Measurements from ENCODE around the gene VAMP3.

Gene VAMP3, protein sequence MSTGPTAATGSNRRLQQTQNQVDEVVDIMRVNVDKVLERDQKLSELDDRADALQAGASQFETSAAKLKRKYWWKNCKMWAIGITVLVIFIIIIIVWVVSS

DNA sequence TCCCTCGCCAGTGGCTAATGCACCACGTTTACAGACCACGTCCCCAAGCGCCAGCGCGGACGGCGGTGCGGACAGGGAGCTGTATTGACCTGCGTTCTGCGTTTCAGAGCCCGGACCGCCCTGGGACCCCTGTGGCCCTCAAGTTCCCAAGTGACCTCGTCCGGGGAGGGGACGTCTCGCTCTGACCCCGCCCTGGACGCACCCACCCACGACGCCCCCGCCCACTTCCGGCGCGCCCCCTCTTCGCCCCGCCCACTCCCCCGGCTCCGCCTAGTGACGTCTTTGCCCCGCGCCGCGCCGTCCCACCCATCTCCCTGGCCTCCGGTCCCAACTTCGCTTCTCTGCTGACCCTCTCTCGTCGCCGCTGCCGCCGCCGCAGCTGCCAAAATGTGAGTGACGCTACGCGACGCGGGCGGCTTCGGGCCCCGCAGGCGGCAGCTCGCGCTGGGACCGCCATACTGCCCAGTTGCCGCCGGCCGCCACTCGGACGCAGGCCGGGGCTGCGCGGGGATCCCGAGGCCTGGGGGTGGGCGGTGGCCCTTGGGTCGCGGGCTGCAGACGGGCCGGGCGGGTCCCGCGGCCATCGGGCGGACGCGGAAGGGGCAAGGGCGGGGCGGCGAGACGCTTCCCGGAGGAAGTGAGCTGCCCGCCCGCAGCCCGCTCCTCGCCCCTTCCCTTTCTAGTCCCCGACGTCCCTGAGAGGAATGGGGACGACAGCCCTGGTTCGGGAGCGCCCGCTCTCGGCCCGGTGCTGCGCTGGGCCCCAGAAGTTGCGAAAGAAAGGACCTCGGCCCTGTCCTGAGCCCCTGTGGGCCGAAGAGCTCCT lies at the start of gene VAMP3:
Gene VAMP3 (plus strand): TSS at position 300 of the 826 bp plus-strand sequence. CDS start 88 bp downstream, at position 388.
- FAIRE-seq, result no peak

DNA sequence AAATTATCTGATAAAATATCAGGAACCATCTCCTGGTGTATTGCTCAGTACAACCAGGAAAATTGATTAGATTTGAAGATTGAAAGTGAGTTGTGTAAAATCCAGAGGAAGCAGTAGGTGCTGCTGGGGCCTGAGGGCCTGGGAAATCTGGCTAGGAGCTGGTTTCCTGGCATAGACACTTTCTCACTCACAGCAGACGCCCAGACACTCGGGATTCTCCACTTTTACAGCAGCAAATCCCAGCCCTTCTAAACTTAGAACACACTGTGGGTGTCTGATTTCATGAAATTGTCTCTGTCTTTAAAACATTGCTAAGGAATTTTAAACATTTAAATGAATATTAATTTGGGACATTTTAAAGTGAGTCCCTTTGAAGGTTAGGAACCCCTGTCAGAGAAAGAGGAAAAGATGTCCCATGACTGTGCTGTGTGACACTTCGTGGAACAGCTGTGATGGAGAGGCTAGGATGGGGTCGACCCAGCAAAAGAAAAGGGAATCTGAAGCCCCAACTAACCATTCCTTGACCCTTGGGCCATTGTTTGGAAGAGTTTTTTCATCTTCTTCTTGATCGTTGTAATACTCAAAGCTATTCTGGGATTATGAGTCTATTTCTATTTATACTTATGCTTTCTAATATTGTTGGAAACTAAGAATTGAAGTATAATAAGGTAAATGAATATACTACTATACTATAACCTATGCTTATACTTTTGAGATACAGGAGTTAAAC lies 49.0 kb upstream of the VAMP3 start:
- no peak for FAIRE-seq

DNA sequence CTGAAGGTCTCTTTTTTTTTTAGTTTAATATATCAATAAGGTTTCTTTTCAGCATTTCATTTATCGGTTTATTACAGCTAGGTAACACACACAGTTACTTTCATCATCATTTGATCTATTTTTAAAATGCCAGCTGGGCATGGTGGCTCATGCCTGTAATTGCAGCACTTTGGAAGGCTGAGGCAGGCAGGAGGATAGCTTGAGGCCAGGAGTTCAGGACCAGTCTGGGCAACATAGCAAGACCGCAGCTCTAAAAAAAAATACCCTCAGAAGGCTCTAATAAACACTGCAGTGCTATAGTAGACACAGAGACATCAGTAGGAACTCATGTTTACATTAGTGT lies 48.5 kb upstream of the VAMP3 start:
- FAIRE-seq, result no peak

DNA sequence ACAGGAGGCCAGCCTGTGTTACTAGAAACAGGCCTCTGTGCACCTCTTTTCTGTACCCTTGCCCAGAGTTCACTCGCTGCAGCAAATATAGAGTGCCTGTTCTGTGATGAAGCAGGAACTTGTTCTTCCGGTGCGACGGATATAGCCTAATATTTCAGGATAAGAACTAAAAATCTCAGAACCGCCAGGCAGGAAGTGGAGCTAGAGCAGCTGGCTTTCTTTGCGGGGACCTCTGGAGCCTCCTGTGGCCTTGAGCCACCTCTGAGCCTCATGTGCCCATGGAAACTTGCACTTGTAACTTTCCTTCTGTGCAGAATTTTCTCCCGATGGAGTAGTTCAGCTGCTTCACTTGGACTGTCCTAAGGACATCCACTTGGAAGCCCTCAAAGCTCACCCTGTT lies 44.5 kb upstream of the VAMP3 start:
- no peak for FAIRE-seq

DNA sequence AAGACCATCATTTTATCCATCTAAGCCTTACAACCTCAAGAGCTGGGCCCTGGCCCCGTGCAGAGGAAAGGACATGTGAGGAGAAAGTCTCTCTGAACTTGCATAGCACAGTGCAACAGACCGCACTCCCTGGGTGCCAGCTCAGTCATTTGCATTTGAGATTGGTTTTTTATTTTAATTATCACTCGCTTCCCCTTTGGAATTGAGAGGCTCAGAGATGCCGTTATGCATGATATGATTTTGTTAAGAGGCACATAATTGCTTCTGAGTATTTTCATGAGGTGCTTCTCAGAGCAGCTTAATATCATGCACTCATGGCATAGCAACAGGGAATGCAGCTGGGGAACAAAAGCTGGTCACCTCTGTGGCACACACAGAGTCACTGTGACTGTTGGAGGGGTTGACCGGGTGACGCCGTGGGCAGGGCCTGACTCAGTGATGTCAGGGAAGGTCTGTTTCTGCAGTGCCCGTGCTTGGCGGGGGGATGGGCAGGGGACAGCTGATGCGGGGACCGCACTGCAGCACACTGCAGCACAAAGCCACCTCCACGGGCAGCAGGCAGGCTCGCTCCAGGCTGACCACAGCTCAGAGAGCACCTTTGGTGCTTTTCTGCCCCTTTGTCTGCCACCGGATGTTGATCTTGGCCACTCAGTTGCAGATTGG lies 43.2 kb upstream of the VAMP3 start:
- no peak for FAIRE-seq

DNA sequence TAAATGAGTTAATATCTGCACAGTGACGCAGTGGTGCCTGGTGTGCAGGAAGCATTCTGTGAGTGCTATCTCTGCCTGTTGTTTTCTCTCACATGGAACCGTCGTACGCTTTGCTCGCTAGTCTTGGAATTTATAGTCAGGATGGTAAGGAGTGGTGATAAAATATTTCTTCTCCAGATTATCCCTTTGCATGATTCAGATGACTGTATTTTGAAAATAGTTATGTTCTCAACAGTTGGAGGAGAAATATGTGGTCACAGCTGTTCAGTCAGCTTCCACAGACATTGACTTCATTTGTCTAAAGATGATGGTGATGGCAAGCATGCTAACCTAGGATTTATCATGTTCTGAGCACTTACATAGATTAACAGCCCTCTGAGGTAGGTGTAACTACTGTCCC lies 41.3 kb upstream of the VAMP3 start:
- FAIRE-seq, result no peak

DNA sequence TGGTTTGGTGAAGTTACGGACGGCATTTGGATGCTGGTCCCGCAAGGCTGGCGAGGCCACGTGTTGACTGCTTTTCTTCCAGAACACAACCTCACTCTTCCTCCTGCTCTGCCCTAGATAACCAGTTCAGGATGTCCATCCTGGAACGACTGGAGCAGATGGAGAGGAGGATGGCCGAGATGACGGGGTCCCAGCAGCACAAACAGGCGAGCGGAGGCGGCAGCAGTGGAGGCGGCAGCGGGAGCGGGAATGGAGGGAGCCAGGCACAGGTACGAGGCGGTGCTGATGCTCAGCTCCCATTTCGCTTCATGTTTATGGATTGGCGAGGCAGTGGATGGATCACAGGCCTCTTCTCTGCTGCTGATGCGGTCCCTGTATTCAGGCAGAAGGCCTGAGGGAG lies 38.8 kb upstream of the VAMP3 start:
- no peak for FAIRE-seq

DNA sequence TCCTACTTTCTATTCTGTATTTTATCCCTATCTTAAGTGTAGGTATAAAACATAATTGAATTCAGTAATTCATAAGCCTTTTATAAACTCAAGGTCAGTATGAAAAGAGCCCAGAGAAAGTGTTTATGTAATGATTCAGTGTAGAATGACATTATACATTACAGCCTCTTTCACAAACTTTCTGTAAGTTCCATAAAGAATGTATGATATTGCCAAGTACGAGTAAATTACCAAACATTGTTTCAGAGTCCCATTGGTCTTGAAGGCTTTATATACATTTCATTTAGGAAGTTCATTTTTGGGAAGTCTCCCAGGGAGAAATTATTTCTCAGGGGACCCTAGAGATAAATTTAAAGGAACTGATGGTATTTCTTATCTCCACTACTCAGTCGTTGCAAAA lies 37.8 kb upstream of the VAMP3 start:
- FAIRE-seq, result no peak

DNA sequence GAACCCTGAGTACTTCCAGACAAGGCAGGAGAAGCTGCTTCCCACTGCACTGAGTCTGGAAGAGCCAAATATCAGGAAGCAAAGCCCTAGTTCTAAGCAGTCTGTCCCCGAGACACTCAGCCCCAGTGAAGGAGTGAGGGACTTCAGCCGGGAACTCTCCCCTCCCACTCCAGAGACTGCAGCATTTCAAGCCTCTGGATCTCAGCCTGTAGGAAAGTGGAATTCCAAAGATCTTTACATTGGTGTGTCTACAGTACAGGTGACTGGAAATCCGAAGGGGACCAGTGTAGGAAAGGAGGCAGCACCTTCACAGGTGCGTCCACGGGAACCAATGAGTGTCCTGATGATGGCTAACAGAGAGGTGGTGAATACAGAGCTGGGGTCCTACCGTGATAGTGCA lies 33.1 kb upstream of the VAMP3 start:
- no peak for FAIRE-seq

DNA sequence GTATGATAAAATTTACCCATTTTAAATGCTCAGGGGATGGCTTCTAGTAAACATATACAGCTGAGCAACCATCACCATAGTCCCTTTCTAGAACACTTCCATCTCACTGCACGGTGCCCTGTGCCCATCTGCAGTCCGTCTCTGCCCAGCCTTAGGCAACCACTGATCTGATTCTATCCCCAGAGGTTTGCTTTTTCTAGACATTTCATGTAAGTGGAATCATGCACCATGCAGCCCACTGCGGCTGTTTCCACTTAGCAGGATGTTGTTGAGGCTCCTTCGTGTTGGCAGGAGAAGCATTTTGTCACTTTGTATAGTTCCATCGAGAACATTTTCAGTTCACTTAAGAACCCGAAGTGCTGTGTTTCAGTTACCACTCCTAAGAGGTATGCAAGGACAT lies 27.8 kb upstream of the VAMP3 start:
- no peak for FAIRE-seq

DNA sequence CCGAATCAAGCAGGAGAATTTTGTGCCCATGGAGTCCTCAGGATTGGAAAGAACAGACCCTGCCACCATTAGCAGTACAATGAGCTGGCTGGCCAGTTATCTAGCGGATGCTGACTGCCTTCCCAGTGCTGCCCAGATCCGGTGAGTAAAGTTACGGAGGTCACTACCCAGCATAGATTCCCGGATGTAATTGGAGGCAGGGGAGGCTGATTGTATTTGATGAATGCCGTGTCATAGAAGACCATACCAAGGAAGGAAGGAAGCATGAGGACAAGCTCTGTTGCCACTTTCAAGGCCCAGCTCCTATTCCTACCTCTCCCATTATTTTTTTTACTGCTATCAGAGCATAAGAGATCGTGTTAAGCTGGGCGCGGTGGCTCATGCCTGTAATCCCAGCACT lies 26.2 kb upstream of the VAMP3 start:
- FAIRE-seq, result no peak

DNA sequence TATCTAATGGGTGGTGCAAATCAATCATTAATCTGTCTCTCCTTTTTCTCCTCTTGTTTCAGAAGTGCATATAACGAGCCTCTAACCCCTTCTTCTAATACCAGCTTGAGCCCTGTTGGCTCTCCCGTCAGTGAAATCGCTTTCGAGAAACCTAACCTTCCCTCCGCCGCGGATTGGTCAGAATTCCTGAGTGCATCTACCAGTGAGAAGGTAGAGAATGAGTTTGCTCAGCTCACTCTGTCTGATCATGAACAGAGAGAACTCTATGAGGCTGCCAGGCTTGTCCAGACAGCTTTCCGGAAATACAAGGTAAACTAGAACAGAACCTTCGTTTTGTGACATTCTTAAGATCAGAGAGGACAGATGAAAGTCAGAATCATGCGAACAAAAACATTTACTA lies 25.3 kb upstream of the VAMP3 start:
- FAIRE-seq, result no peak

DNA sequence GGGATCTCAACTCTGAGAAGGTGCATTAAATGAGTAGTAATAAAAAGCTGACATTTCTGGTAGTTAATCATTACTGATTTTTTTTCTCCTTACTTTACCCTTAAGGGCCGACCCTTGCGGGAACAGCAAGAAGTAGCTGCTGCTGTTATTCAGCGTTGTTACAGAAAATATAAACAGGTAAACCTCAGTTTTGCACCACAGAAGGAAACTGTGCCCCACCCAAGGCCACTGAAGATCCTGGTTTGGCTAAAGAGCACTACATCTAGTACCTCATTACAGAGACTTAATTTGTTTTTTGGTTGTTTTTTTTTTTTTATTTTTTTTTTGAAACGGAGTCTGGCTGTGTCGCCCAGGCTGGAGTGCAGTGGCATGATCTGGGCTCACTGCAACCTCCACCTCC lies 23.5 kb upstream of the VAMP3 start:
- no peak for FAIRE-seq

DNA sequence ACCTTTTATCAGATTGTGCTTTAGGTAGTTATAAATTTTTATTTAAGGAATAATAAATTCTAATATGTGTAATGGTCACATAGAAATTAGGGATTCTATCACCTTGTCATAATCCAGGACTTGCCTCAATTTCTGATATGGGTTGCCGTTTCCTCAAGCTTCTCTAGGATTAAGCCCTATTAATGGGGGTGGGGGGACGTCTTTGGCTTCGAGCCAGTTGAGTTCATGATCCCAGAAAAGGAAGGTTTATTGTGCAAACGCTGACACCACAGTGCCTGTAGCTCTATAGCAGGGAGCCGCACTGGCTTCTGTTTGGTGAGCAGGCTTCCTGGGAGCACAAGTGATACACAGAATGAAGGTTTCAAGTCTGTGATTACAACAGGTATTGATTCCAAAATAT lies 22.0 kb upstream of the VAMP3 start:
- no peak for FAIRE-seq

DNA sequence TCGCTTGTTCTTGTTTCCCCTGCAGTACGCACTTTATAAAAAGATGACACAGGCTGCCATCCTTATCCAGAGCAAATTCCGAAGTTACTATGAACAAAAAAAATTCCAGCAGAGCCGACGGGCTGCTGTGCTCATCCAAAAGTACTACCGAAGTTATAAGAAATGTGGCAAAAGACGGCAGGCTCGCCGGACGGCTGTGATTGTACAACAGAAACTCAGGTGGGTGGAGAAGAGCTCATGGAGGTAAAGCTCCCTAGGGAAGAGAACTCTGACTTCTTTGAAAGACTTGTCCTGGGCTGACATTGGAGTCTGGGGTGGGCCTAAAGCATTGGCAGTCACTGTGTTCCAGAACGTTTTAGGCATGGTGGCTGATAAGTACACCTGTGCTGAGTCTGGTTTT lies 19.9 kb upstream of the VAMP3 start:
- no peak for FAIRE-seq

DNA sequence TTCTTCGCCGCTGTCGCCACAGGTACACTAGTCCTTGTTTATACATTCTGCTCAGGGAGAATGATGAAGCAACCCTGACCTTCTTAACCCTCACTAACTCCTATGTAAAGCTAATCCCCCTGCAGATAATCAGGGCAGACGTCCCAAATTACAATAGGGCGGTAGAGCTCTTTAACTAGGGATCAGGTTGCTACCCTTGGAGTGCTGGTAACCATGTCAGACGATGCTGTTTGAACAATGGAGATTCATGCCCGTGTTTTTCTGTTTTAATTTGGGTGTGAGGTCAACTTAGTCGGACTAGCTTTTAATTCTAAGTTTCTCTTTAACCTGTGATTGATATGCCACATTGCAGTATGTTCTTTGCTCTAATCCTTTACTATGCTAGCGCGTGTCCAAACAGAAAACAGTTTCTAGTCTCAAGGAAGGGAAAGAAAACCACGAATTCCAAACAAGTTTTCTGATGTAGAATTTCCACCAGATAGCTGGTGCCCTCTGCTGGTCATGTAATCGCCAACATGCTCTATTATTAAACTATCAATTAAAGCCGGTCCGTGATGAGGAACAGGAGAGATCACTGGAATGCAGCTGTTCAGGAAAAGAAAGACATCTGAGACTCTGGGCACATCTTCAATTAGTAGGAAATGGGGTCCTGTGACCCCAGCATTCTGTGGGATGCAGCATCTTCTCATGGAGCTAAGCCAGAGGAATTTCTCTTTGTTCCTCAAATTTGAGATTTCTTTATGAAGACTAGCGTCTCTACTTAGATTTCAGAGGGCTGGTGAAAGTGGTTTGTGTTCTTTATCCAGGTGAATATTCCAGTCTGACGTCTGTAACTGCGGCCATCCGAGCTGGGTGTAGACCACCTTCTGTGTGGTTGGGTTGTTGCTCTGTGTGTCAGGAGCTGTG lies 18.3 kb upstream of the VAMP3 start:
- peak; percentile 89 for FAIRE-seq

DNA sequence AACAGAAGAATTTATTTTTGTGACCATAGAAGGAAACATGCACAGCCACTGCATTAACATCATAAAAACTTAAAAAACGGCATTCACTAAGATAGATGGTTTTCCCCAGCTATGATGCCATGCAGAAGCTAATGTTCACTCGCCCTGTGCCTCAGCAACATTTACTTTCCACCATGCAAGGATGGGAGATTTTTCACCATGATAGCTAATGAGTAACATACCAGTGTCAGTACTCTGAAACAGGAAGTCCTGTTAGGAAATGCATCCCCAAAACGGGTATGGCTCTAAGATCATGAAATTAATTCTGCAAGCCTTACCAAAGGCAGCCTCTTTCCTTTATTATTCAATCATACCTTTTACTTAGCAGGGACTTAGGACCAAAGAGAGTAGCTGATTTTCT lies 17.5 kb upstream of the VAMP3 start:
- no peak for FAIRE-seq

DNA sequence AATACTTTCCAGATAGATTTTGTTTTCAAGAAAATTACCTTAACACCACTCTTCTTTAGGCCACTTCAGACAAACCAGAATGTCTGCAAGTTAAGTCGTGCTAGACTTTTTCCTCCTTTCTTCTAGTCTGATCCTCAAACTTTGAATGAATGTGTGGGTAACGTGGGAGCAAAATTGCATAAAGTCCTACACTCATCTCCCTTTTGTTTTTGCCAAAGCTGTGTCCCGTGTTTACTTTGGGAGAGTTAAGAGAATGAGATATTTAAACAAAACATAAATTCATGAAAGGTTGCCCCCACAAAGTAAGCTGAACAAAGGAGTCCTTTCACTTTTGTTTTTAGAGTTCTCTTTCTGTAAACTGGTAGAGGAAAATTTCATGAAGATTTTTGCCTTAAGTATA lies 16.9 kb upstream of the VAMP3 start:
- FAIRE-seq, result no peak

DNA sequence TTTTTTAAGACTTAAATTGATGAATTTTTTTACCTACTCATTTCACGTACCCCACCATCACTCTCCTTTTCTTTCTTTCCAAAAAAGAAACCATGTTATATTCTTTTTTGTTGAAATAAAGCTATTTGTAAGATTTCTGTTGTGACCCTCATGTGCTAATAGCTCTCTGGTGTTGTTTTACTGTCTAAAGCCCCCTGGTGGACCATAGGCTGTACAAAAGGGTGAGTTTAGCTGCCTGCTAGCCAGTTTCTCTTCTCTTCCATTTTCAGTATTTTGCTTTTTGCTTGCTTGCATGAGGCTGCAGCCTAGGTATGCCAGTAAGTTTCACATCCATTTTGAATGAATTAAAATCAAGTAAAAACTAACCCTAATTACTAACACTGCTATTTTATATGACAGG lies 15.6 kb upstream of the VAMP3 start:
- FAIRE-seq, result no peak

DNA sequence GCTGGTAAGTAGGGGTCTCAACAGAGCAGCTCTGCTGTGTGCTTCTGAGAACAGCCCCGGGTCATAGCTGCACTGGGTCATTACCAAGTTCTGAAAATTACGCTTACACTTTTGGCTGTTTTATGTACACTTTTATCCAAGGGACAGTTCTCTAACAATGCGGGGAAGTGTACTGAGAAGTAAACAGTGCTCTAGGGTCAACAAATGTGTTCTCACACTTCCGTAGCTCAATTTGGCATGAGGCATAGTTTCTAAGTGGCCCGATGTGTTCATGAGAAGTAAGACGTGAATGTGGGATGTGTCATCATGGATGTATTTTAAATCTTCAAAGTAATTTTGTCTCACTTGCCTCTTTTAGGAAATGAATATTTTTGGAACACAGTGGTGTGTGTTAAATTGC lies 10.9 kb upstream of the VAMP3 start:
- FAIRE-seq, result no peak

DNA sequence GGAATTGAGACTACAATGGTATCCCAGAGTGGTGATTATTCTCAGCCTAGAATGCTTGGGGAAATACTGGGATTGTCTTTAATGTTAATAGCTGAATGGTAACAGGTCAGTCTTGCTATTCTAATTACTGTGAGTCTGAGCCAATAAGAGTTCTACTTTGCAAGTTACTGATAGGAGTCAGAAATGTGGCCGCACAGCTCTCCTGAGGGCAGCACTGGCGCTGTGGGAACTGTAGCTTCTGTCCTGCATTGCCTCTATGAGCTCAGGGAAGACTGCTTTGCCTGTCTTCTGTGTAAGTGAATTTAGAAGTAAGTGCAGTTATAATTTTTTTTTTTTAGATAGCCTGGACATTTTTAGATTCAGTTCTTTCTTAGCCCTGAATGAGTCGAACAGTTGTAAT lies 10.0 kb upstream of the VAMP3 start:
- FAIRE-seq, result no peak

DNA sequence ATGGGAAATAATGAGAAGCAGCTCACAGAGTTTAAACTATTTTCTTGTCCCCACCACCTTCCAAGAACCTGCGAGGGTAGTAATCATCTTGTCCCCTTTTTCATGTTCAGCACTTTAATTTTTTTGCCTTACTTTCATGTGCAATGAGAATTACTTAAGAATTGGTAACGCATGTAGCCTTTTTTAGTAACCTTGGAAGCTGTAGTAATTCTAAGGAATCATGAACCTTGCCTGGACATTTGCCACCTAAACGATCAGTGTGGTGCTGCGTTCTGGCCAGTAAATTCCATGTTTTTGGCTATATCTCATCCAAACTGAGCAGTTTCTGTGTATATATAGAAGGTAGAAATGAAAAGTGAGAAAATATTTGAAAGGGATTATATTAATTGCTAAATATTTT lies 3.9 kb upstream of the VAMP3 start:
- no peak for FAIRE-seq

DNA sequence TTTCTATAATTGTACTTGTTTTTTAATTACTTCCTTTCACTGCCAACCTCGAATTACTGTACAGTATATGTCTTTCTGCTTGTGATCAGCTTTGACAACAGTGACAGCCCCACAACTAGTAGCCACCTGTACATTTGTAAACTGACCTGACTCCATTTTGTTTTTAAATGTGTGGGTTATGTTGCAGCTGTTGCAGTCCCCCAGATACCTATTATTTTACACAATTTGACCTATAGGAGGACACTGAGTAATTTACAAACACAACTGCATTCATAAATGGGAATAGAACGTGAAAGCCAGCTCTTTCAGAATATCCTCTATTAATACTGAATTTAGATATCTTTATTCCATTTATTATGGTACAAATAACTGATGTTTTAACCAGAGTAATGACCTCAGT lies 2.5 kb upstream of the VAMP3 start:
- FAIRE-seq, result no peak
